GM03348 (cell line): Measurements from ENCODE around the gene DOCK4.
A peak's percentile ranks its signal among the peaks of the same experiment; 100 is the strongest.

Experiments
- DNase-seq: peaks from one replicate; pipeline ENCODE4 v3.0.0; 2012; ENCODE audit warnings: low spot score

DOCK4 gene

GRCh38 chr7:112010994-112011393 lies 195.2 kb downstream of the DOCK4 start:
- DNase-seq, result no peak

GRCh38 chr7:112010109-112010508 lies 196.1 kb downstream of the DOCK4 start:
- DNase-seq, result no peak

GRCh38 chr7:112009081-112009480 lies 197.1 kb downstream of the DOCK4 start:
- no peak for DNase-seq

GRCh38 chr7:112007185-112007584 lies 199.0 kb downstream of the DOCK4 start:
- DNase-seq, result no peak

- DNase-seq, result no peak
These were observed 200.1 kb downstream of the DOCK4 start for GRCh38 chr7:112006071-112006470.

GRCh38 chr7:112005205-112005775 lies 200.9 kb downstream of the DOCK4 start:
- no peak for DNase-seq

- DNase-seq, result peak; percentile 32
These were observed 204.9 kb downstream of the DOCK4 start for GRCh38 chr7:112001091-112001826.

- DNase-seq, result no peak
These were observed 207.9 kb downstream of the DOCK4 start for GRCh38 chr7:111998326-111998725.

GRCh38 chr7:111997546-111997945 lies 208.7 kb downstream of the DOCK4 start:
- no peak for DNase-seq

- peak; percentile 27 for DNase-seq
These were observed 213.6 kb downstream of the DOCK4 start for GRCh38 chr7:111992601-111993000.

GRCh38 chr7:111990643-111991042 lies 215.6 kb downstream of the DOCK4 start:
- DNase-seq, result no peak

- DNase-seq, result no peak
These were observed 218.3 kb downstream of the DOCK4 start for GRCh38 chr7:111987886-111988285.

GRCh38 chr7:111987115-111987826 lies 218.9 kb downstream of the DOCK4 start:
- DNase-seq, result peak; percentile 36

GRCh38 chr7:111986601-111987000 lies 219.6 kb downstream of the DOCK4 start:
- DNase-seq, result no peak

- DNase-seq, result no peak
These were observed 220.4 kb downstream of the DOCK4 start for GRCh38 chr7:111985798-111986197.

- DNase-seq, result no peak
These were observed 223.4 kb downstream of the DOCK4 start for GRCh38 chr7:111982804-111983203.

- DNase-seq, result no peak
These were observed 224.1 kb downstream of the DOCK4 start for GRCh38 chr7:111982133-111982532.

- no peak for DNase-seq
These were observed 225.5 kb downstream of the DOCK4 start for GRCh38 chr7:111980725-111981124.

- no peak for DNase-seq
These were observed 230.9 kb downstream of the DOCK4 start for GRCh38 chr7:111975346-111975745.

GRCh38 chr7:111960984-111961383 lies 245.2 kb downstream of the DOCK4 start:
- no peak for DNase-seq

- DNase-seq, result no peak
These were observed 247.3 kb downstream of the DOCK4 start for GRCh38 chr7:111958896-111959295.

- no peak for DNase-seq
These were observed 247.8 kb downstream of the DOCK4 start for GRCh38 chr7:111958431-111958830.

- DNase-seq, result no peak
These were observed 250.6 kb downstream of the DOCK4 start for GRCh38 chr7:111955616-111956015.
